ENCODE measurements around the gene GNG2. TPM values are rescaled to one million over a fixed set of nuclear protein-coding genes. Genes with fewer than 3 reads are reported as not detected.
A peak's percentile ranks its signal among the peaks of the same experiment; 100 is the strongest.

GNG2 gene
- total and polyA plus RNA-seq, 9 of the 15 experiments (the other 6 are each of a cell fraction or from before 2014, with no cell fraction given), result 0.18 TPM; not detected in 8

DNA sequence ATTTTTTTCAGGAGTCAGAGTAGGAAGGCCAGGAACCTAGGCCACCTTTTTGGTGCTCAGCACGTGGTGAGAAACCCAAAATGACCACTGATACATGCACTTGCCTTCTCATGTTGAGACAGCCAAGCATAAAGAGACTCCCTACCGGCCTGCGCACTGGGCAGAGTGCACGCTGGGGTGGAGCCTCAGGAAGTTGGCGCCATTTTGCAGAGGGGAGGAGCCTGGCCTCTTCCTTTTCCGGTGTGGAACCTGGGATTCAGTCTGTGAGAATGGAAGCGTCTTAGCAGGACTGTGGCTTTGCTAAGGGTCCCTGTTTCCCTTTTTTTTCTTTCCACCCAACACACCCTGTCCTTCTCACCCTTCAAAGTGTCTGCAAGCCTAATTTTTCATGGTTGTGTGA is 66.0 kb downstream of the GNG2 start:
- no peak overlapping the region for H3K4me3 ChIP-seq
- CTCF ChIA-PET (ENCODE audit: low intra/inter-chr PET ratio), result no interaction called here
- no peaks in the 10 kb centered on the region for H3K79me2 ChIP-seq (ENCODE audit: control insufficient read depth, insufficient read depth, low read length)
- WGBS (ENCODE audit: insufficient coverage, low coverage, missing lambda C conversion rate), result 16% methylated on average over 5 of the region's 7 CpGs
- intact Hi-C loops (cut with micrococcal nuclease), result no loop called here
- H3K4me2 ChIP-seq (ENCODE audit: insufficient read depth, low read length), result peak overlapping the region; percentile 37
- POLR2A ChIA-PET, result interaction anchor here (0.6 kb wide), 1 partner anchor 791 kb away, joined by 3 read pairs; no protein-coding TSS in a partner anchor
- H4K20me1 ChIP-seq (replicated peaks; ENCODE audit: control insufficient read depth, insufficient read depth, low read length), result no peaks in the 10 kb centered on the region
- H3K36me3 ChIP-seq (ENCODE audit: control insufficient read depth, insufficient read depth, low read length), result no peaks in the 10 kb centered on the region
- ATAC-seq (peak; percentile 92), DNase-seq (ENCODE audit: extremely low read depth in 1 of 4, low spot score in 3 of 4) (peak; percentile 11 to 32 (median 14)), FAIRE-seq (no peak)
- H3K9me3 ChIP-seq (replicated peaks; ENCODE audit: control insufficient read depth, insufficient read depth, low read depth, low read length), result peaks cover 2% of the 10 kb centered on the region
- H3K4me1 ChIP-seq (replicated peaks in 1 of 2; ENCODE audit: control insufficient read depth in 2 of 2, insufficient read depth in 2 of 2, low read length in 2 of 2), result no peaks in the 10 kb centered on the region
- H3K9ac ChIP-seq (ENCODE audit: insufficient read depth in 1 of 2, low read depth in 2 of 2, low read length in 2 of 2), result no peak overlapping the region
- peak overlapping the region; percentile 77 for H2AFZ ChIP-seq (ENCODE audit: low read depth, low read length)
- no TSS peak for BruUV-seq (replicated peaks)
- H3K27me3 ChIP-seq (ENCODE audit: control insufficient read depth in 2 of 2, insufficient read depth in 2 of 2, low read length in 2 of 2), result no peaks in the 10 kb centered on the region
- H3K27ac ChIP-seq (ENCODE audit: extremely low read depth, low read depth, low read length), result no peak overlapping the region
- no peaks in the 10 kb centered on the region for H3K9me1 ChIP-seq (ENCODE audit: control insufficient read depth, insufficient read depth, low read length)
- TF ChIP-seq NRF1 (conservative IDR thresholded peaks at IDR 0.05 in 1 of 2, IDR thresholded peaks at IDR 0.05 in 1 of 2) (peak; percentile 55 to 68), KDM2B (CRISPR knock-in tag; IDR thresholded peaks at IDR 0.05) (no peak), EHMT2 (IDR thresholded peaks at IDR 0.05) (peak; percentile 77; the same call in 1 of the 2 replicates), GABPA (tag; conservative IDR thresholded peaks at IDR 0.05; ENCODE audit: low read depth) (peak; percentile 63), YY1 (IDR thresholded peaks at IDR 0.05; ENCODE audit: borderline replicate concordance in 1 of 3, control insufficient read depth in 1 of 3, extremely low read depth in 1 of 3, insufficient read depth in 3 of 3, insufficient read length in 1 of 3, insufficient replicate concordance in 2 of 3, low read depth in 1 of 3, low read length in 2 of 3) (peak in 2 of 3 experiments; percentile 11 to 77)
- TF ChIP-seq, protein P1, sequence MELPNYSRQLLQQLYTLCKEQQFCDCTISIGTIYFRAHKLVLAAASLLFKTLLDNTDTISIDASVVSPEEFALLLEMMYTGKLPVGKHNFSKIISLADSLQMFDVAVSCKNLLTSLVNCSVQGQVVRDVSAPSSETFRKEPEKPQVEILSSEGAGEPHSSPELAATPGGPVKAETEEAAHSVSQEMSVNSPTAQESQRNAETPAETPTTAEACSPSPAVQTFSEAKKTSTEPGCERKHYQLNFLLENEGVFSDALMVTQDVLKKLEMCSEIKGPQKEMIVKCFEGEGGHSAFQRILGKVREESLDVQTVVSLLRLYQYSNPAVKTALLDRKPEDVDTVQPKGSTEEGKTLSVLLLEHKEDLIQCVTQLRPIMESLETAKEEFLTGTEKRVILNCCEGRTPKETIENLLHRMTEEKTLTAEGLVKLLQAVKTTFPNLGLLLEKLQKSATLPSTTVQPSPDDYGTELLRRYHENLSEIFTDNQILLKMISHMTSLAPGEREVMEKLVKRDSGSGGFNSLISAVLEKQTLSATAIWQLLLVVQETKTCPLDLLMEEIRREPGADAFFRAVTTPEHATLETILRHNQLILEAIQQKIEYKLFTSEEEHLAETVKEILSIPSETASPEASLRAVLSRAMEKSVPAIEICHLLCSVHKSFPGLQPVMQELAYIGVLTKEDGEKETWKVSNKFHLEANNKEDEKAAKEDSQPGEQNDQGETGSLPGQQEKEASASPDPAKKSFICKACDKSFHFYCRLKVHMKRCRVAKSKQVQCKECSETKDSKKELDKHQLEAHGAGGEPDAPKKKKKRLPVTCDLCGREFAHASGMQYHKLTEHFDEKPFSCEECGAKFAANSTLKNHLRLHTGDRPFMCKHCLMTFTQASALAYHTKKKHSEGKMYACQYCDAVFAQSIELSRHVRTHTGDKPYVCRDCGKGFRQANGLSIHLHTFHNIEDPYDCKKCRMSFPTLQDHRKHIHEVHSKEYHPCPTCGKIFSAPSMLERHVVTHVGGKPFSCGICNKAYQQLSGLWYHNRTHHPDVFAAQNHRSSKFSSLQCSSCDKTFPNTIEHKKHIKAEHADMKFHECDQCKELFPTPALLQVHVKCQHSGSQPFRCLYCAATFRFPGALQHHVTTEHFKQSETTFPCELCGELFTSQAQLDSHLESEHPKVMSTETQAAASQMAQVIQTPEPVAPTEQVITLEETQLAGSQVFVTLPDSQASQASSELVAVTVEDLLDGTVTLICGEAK (IDR thresholded peaks at IDR 0.05), result 0 out of 2 replicates have a peak, but pooled peaks have one; percentile 18
- TF ChIP-seq, protein P1 (CRISPR knock-in tag; IDR thresholded peaks at IDR 0.05), result no peak
- TF ChIP-seq, protein P2, sequence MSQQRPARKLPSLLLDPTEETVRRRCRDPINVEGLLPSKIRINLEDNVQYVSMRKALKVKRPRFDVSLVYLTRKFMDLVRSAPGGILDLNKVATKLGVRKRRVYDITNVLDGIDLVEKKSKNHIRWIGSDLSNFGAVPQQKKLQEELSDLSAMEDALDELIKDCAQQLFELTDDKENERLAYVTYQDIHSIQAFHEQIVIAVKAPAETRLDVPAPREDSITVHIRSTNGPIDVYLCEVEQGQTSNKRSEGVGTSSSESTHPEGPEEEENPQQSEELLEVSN (IDR thresholded peaks at IDR 0.05; ENCODE audit: borderline replicate concordance in 1 of 2, extremely low read depth in 1 of 2, insufficient read depth in 1 of 2, insufficient read length in 1 of 2, low read depth in 1 of 2, low read length in 1 of 2, poor library complexity in 1 of 2, severe bottlenecking in 1 of 2), result peak in 1 of 2 experiments; percentile 41
- TF ChIP-seq, protein P3, sequence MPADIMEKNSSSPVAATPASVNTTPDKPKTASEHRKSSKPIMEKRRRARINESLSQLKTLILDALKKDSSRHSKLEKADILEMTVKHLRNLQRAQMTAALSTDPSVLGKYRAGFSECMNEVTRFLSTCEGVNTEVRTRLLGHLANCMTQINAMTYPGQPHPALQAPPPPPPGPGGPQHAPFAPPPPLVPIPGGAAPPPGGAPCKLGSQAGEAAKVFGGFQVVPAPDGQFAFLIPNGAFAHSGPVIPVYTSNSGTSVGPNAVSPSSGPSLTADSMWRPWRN (IDR thresholded peaks at IDR 0.05; ENCODE audit: low read depth), result no peak
- in situ Hi-C loops (cut with MboI), result no loop called here
